Keratinocyte (primary cell): ENCODE data around the gene R3HDM2.

Experiments
- EZH2 ChIP-seq: IDR thresholded peaks from one replicate; pipeline ENCODE4 v1.6.1; 2012; ENCODE audit warnings: inconsistent platforms, mild to moderate bottlenecking, low read length, moderate library complexity
- TF ChIP-seq, protein P1 (sequence below), 3 experiments: IDR thresholded peaks in 1 of 3; conservative IDR thresholded peaks in 1 of 3; optimal IDR thresholded peaks in 1 of 3; 2 replicates in 2 of 3; 3 replicates in 1 of 3; pipeline versions ENCODE3 to v1.5.1; 2011; ENCODE audit warnings: low read length in 3 of 3, mild to moderate bottlenecking in 3 of 3, moderate library complexity in 2 of 3, control low read depth in 1 of 3, inconsistent platforms in 1 of 3; ENCODE audit not compliant: insufficient read depth in 2 of 3; ENCODE audit errors: extremely low read depth in 1 of 3

DNA sequence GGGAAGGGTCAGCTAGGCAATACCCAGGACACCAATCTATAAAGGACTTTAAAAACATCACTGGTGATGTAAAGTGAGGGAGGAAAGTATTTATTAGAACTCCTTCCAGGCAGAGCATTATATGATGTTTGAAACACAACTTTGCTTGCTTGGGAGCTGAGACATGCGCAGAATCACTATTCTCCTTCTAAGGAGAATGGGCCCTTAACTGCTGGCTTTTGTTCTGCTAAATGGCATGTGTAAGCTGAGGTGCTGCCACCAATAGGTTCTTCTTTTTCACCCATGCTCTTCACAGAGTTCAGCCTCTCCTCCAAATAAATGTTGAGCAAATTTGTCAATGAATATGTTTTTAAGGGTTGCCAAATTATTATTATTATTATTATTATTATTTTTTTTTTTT is 183.8 kb downstream of the R3HDM2 start:
- TF ChIP-seq, protein P1, sequence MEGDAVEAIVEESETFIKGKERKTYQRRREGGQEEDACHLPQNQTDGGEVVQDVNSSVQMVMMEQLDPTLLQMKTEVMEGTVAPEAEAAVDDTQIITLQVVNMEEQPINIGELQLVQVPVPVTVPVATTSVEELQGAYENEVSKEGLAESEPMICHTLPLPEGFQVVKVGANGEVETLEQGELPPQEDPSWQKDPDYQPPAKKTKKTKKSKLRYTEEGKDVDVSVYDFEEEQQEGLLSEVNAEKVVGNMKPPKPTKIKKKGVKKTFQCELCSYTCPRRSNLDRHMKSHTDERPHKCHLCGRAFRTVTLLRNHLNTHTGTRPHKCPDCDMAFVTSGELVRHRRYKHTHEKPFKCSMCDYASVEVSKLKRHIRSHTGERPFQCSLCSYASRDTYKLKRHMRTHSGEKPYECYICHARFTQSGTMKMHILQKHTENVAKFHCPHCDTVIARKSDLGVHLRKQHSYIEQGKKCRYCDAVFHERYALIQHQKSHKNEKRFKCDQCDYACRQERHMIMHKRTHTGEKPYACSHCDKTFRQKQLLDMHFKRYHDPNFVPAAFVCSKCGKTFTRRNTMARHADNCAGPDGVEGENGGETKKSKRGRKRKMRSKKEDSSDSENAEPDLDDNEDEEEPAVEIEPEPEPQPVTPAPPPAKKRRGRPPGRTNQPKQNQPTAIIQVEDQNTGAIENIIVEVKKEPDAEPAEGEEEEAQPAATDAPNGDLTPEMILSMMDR (optimal IDR thresholded peaks at IDR 0.05 in 1 of 3, IDR thresholded peaks at IDR 0.05 in 1 of 3, conservative IDR thresholded peaks at IDR 0.05 in 1 of 3; ENCODE audit: extremely low read depth in 1 of 3, insufficient read depth in 2 of 3, low read length in 3 of 3): no peak
- TF ChIP-seq EZH2: no peak
